ENCODE data around the gene GMFB. TPM values are rescaled to one million over a fixed set of nuclear protein-coding genes. Genes with fewer than 3 reads are reported as not detected.
A peak's percentile ranks its signal among the peaks of the same experiment; 100 is the strongest.

Gene GMFB
- total RNA-seq, 1 experiment from 2014 or later: 63.7 TPM

DNA sequence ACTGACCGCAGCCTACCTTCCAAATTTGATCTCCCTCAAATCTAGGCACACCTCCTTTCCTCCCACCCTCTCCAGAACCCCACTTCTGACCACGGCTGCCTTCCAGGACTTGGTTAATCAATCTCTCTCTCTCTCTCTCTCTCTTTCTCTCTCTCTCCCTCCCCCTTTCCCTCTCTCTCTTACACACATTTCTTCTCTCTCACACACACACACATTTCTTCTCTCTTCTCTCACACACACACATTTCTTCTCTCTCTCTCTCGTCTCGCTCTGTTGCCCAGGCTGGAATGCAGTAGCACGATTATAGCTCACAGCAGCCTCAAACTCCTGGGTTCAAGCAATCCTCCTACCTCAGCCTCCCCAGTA lies 521 bp upstream of the GMFB start (continued):
- TF ChIP-seq, protein P1, sequence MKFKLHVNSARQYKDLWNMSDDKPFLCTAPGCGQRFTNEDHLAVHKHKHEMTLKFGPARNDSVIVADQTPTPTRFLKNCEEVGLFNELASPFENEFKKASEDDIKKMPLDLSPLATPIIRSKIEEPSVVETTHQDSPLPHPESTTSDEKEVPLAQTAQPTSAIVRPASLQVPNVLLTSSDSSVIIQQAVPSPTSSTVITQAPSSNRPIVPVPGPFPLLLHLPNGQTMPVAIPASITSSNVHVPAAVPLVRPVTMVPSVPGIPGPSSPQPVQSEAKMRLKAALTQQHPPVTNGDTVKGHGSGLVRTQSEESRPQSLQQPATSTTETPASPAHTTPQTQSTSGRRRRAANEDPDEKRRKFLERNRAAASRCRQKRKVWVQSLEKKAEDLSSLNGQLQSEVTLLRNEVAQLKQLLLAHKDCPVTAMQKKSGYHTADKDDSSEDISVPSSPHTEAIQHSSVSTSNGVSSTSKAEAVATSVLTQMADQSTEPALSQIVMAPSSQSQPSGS (CRISPR knock-in tag; IDR thresholded peaks at IDR 0.05; ENCODE audit: borderline replicate concordance, low read depth): no peak
- TF ChIP-seq ZNF138 (CRISPR knock-in tag; conservative IDR thresholded peaks at IDR 0.05) (no peak), ZNF423 (CRISPR knock-in tag; IDR thresholded peaks at IDR 0.05) (no peak), KAT7 (CRISPR knock-in tag; IDR thresholded peaks at IDR 0.05; ENCODE audit: borderline replicate concordance) (no peak), CREB1 (CRISPR knock-in tag; IDR thresholded peaks at IDR 0.05) (no peak), IRF2 (CRISPR knock-in tag; IDR thresholded peaks at IDR 0.05; ENCODE audit: borderline replicate concordance, low read depth) (no peak)

DNA sequence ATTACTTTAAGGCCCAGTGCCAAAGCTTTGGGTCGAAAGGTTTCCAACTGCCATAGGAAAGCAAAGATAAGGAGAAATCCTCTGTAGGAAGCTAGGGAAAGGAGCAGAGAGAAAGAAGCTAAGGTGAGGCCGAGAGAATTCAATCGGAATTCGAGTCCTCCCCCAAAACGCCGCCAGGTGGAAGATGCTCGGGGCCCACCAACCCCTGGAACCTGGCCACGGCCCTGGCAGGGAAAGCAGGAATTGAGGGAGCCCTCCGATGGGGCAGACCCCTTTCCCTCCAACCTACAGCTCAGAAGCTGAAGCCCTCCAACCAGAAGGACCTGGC lies 498 bp downstream of the GMFB start:
- DNase-seq (ENCODE audit: low spot score) (no peak), ATAC-seq (peak; percentile 62)
- POLR2A ChIA-PET: interaction anchor here (0.7 to 1.5 kb wide), 3 partner anchors 15 to 23 kb away, joined by 3 to 7 read pairs (median 3); partner anchors contain the start of gene CGRRF1

DNA sequence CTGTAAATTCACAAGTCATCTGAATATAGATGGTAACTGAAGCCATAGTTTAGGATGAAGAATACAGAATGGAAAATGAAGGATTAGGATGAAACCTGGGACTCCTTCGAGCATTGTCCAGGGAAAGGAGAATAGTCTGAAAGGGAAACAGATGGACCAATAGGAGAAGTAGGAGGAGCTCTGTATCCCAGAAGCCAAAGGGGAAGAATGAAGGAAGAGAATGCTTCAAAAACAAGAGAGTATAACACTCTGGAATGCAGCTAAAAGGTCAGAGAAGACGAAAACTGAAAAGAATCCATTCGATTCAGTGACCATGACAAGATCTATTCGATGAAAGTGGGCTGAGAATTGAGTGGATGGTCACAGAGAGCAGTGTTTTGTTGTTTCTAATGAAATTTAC lies 1.0 kb downstream of the GMFB start:
- peak overlapping the region; percentile 92 for H3K27ac Mint-ChIP-seq
- H3K4me3 Mint-ChIP-seq: peak overlapping the region; percentile 92
- TF ChIP-seq AFF4 (CRISPR knock-in tag; IDR thresholded peaks at IDR 0.05; ENCODE audit: borderline replicate concordance) (no peak), KAT7 (CRISPR knock-in tag; IDR thresholded peaks at IDR 0.05; ENCODE audit: borderline replicate concordance) (no peak), ZSCAN18 (CRISPR knock-in tag; IDR thresholded peaks at IDR 0.05) (no peak), OVOL2 (CRISPR knock-in tag; IDR thresholded peaks at IDR 0.05; ENCODE audit: borderline replicate concordance) (no peak)
- no peaks in the 10 kb centered on the region for H3K27me3 Mint-ChIP-seq (ENCODE audit: low read depth)
- H3K9me3 Mint-ChIP-seq: no peaks in the 10 kb centered on the region
- ATAC-seq: peak; percentile 16
- ChIA-PET POLR2A (interaction anchor here (0.7 to 1.5 kb wide), 4 partner anchors 15 to 78 kb away, joined by 3 to 7 read pairs (median 3); partner anchors contain the start of gene CGRRF1), CTCF (interaction anchor here (0.8 to 3.5 kb wide), 12 partner anchors 18 to 286 kb away, joined by 3 to 16 read pairs (median 4); partner anchors contain the start of genes CDKN3 and CGRRF1)
- no peak for DNase-seq (ENCODE audit: low spot score)
- peaks cover 41% of the 10 kb centered on the region for H3K4me1 Mint-ChIP-seq
- peaks cover 5% of the 10 kb centered on the region for H3K36me3 Mint-ChIP-seq

More for the DNA sequence above, 498 bp downstream of the GMFB start:
- Mint-ChIP-seq H3K36me3 (no peaks in the 10 kb centered on the region), H3K4me1 (peaks cover 44% of the 10 kb centered on the region), H3K9me3 (no peaks in the 10 kb centered on the region), H3K4me3 (peak overlapping the region; percentile 92), H3K27ac (peak overlapping the region; percentile 92), H3K27me3 (ENCODE audit: low read depth) (no peaks in the 10 kb centered on the region)
- TF ChIP-seq FOXK1 (CRISPR knock-in tag; IDR thresholded peaks at IDR 0.05) (no peak), GTF2I (CRISPR knock-in tag; conservative IDR thresholded peaks at IDR 0.05) (0 out of 2 replicates have a peak, but pooled peaks have one; percentile 21)
- CTCF ChIA-PET: interaction anchor here (0.6 to 3.5 kb wide), 16 partner anchors 9 to 456 kb away, joined by 3 to 16 read pairs (median 4); partner anchors contain the start of gene CGRRF1

- H3K36me3 Mint-ChIP-seq: peaks cover 7% of the 10 kb centered on the region
- H3K27me3 Mint-ChIP-seq (ENCODE audit: low read depth): no peaks in the 10 kb centered on the region
- ChIA-PET POLR2A (no interaction called here), CTCF (interaction anchor here (1.0 to 3.5 kb wide), 3 partner anchors 23 to 120 kb away, joined by 4 to 16 read pairs (median 4); partner anchors contain the start of genes CDKN3 and CGRRF1)
- no peak for ATAC-seq
- peaks cover 40% of the 10 kb centered on the region for H3K4me1 Mint-ChIP-seq
- no peak for DNase-seq (ENCODE audit: low spot score)
- H3K9me3 Mint-ChIP-seq: no peaks in the 10 kb centered on the region
- TF ChIP-seq ZNF263 (CRISPR knock-in tag; IDR thresholded peaks at IDR 0.05; ENCODE audit: low read depth) (no peak), IRF1 (CRISPR knock-in tag; IDR thresholded peaks at IDR 0.05) (no peak), ZNF512 (CRISPR knock-in tag; IDR thresholded peaks at IDR 0.05; ENCODE audit: borderline replicate concordance) (no peak), KAT7 (CRISPR knock-in tag; IDR thresholded peaks at IDR 0.05; ENCODE audit: borderline replicate concordance) (no peak), IRF2 (CRISPR knock-in tag; IDR thresholded peaks at IDR 0.05; ENCODE audit: borderline replicate concordance, low read depth) (no peak)
- peak overlapping the region; percentile 92 for H3K4me3 Mint-ChIP-seq
- H3K27ac Mint-ChIP-seq: no peak overlapping the region
Measured at GRCh38 chr14:54486685-54487084, 2.1 kb downstream of the GMFB start.

Measured in WTC11 (cell line).